Activated naive CD4-positive, alpha-beta T cell treated with anti-CD3 and anti-CD28 coated beads, Interleukin-2, amount 50 U/mL, for 16 hours (primary cell): ENCODE data around the gene AGPS.
"Not testable (repeated sequence)": the region's sequence is repeated elsewhere in the genome, so short reads cannot be mapped to it uniquely, and the experiment has no call there.

Experiments used
- DNase-seq: peaks from one replicate; pipeline ENCODE4 v3.0.0-alpha.2; 2020

Gene AGPS

GRCh38 chr2:177391822-177392372 lies 676 bp upstream of the AGPS start:
- no peak for DNase-seq

- DNase-seq, result no peak
Observed at GRCh38 chr2:177393203-177393755, 706 bp downstream of the AGPS start.

GRCh38 chr2:177393824-177394593 lies 1.4 kb downstream of the AGPS start:
- DNase-seq, result no peak

GRCh38 chr2:177394594-177394973 lies 2.0 kb downstream of the AGPS start:
- no peak for DNase-seq

GRCh38 chr2:177395351-177396065 lies 2.9 kb downstream of the AGPS start:
- DNase-seq, result no peak

GRCh38 chr2:177396703-177397460 lies 4.3 kb downstream of the AGPS start:
- DNase-seq, result no peak

GRCh38 chr2:177397481-177398289 lies 5.1 kb downstream of the AGPS start:
- DNase-seq, result no peak

- DNase-seq, result no peak
Observed at GRCh38 chr2:177398290-177398683, 5.7 kb downstream of the AGPS start.

- DNase-seq, result no peak
Observed at GRCh38 chr2:177398791-177399190, 6.2 kb downstream of the AGPS start.

- no peak for DNase-seq
Observed at GRCh38 chr2:177399376-177399775, 6.8 kb downstream of the AGPS start.

GRCh38 chr2:177400337-177400923 lies 7.9 kb downstream of the AGPS start:
- DNase-seq, result no peak

- DNase-seq, result no peak
Observed at GRCh38 chr2:177402096-177402495, 9.5 kb downstream of the AGPS start.

GRCh38 chr2:177403838-177404237 lies 11.3 kb downstream of the AGPS start:
- no peak for DNase-seq

- no peak for DNase-seq
Observed at GRCh38 chr2:177404243-177404642, 11.7 kb downstream of the AGPS start.

GRCh38 chr2:177405029-177405692 lies 12.6 kb downstream of the AGPS start:
- DNase-seq, result no peak

- DNase-seq, result no peak
Observed at GRCh38 chr2:177406182-177406581, 13.6 kb downstream of the AGPS start.

- no peak for DNase-seq
Observed at GRCh38 chr2:177407031-177407430, 14.5 kb downstream of the AGPS start.

- not testable (repeated sequence) for DNase-seq
Observed at GRCh38 chr2:177410629-177411028, 18.1 kb downstream of the AGPS start.

- no peak for DNase-seq
Observed at GRCh38 chr2:177413703-177414102, 21.1 kb downstream of the AGPS start.

GRCh38 chr2:177419274-177419673 lies 26.7 kb downstream of the AGPS start:
- DNase-seq, result no peak

- DNase-seq, result no peak
Observed at GRCh38 chr2:177422271-177422670, 29.7 kb downstream of the AGPS start.
